Prostate gland (tissue), 2 donors: Measurements from ENCODE around the gene IFNB1. TPM values are rescaled to one million over a fixed set of nuclear protein-coding genes. Genes with fewer than 3 reads are reported as not detected.
A peak's percentile ranks its signal among the peaks of the same experiment; 100 is the strongest.

Source experiments
- DNase-seq: peaks from one replicate; pipeline ENCODE4 v3.0.0-alpha.2; 2019; ENCODE audit warnings: low spot score
- H3K27ac ChIP-seq, 2 donors: fragments of 200-600 bp; sonication (generic); 2 replicates each; pipeline ENCODE4 v1.5.1; 2017 to 2019
- H3K27me3 ChIP-seq: fragments of 200-600 bp; sonication (generic); replicated peaks from 2 replicates; pipeline ENCODE4 v1.5.1; 2019; ENCODE audit not compliant: insufficient read depth
- H3K36me3 ChIP-seq, 2 donors: fragments of 200-600 bp; sonication (generic); 1 replicate in 1 of 2; 2 replicates in 1 of 2; pipeline versions ENCODE4 v1.5.1 to v1.8.1; 2017 to 2019
- H3K4me1 ChIP-seq: fragments of 200-600 bp; sonication (generic); replicated peaks from 2 replicates; pipeline ENCODE4 v1.5.1; 2019
- H3K4me3 ChIP-seq, 2 donors: fragments of 200-600 bp; sonication (generic); 2 replicates each; pipeline ENCODE4 v1.5.1; 2017 to 2019
- H3K9me3 ChIP-seq: fragments of 200-600 bp; sonication (generic); 2 replicates; pipeline ENCODE4 v1.5.1; 2017
- POLR2A ChIP-seq: fragments of 450-650 bp; IDR thresholded peaks from one replicate; pipeline ENCODE4 v1.6.1; 2016; ENCODE audit warnings: antibody characterized with exemption, mild to moderate bottlenecking
- POLR2AphosphoS5 ChIP-seq: sonication (generic); formaldehyde crosslinking; IDR thresholded peaks from one replicate; pipeline ENCODE4 v1.6.1; 2017; ENCODE audit warnings: antibody characterized with exemption
- WGBS: methylation state at CpG from one replicate; pipeline ENCODE4 v1.1.5; 2018; 5-methylcytosine and 5-hydroxymethylcytosine counted together
- intact Hi-C: fragments of 100-400 bp; cut with DNase I; formaldehyde crosslinking; loops from one replicate; pipeline ENCODE4 v1.14.2; 2022
- total RNA-seq, 2 donors: library from RNA; depleted of rRNA; stranded (reverse); fragments of >200 nt; gene quantifications; one replicate each; pipeline ENCODE4 v1.1.0, GENCODE V29; 2016
- TF ChIP-seq, protein P1 (sequence below), 4 experiments: fragments of 200-600 bp in 2 of 4; fragments of 450-650 bp in 2 of 4; sonication (generic) in 2 of 4; IDR thresholded peaks; 1 replicate in 3 of 4; 2 replicates in 1 of 4; pipeline ENCODE4 v1.5.1; 2016 to 2019; ENCODE audit warnings: antibody characterized with exemption in 4 of 4, mild to moderate bottlenecking in 2 of 4, moderate library complexity in 2 of 4

The IFNB1 gene
- total RNA-seq, 2 donors from 2014 or later: not detected

DNA sequence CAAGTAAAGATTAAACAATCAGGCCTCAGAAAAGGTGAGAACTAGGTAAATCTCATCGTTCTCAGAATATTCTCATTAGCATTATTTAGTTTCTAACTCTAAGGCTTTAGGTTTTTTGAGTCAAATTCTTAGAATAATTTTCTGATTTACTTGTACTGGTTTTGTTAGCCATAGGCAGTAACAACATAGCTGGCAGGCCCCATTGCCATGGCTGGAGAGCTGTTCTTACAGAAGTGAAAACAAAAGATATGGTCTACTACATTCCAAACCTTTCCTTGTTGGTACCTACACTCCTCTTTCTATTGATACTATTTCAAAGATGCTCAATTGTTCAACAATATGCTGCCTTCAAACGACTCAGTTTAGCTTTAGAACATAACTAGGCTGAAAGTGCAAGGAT is 36.6 kb upstream of the IFNB1 start:
- no peak overlapping the region for H3K27ac ChIP-seq
- H3K27me3 ChIP-seq: no peaks in the 10 kb centered on the region
- no peaks in the 10 kb centered on the region for H3K9me3 ChIP-seq
- no peaks in the 10 kb centered on the region for H3K36me3 ChIP-seq
- intact Hi-C loops: loop anchor here (5.0 to 10.0 kb wide), 3 partner anchors 172 to 760 kb away; no protein-coding TSS in a partner anchor
- H3K4me3 ChIP-seq: no peak overlapping the region
- no peaks in the 10 kb centered on the region for H3K4me1 ChIP-seq
- WGBS: 82% methylated on average over 2 of the region's 2 CpGs
- DNase-seq: no peak
- TF ChIP-seq POLR2A: no peak
- TF ChIP-seq, protein P1, sequence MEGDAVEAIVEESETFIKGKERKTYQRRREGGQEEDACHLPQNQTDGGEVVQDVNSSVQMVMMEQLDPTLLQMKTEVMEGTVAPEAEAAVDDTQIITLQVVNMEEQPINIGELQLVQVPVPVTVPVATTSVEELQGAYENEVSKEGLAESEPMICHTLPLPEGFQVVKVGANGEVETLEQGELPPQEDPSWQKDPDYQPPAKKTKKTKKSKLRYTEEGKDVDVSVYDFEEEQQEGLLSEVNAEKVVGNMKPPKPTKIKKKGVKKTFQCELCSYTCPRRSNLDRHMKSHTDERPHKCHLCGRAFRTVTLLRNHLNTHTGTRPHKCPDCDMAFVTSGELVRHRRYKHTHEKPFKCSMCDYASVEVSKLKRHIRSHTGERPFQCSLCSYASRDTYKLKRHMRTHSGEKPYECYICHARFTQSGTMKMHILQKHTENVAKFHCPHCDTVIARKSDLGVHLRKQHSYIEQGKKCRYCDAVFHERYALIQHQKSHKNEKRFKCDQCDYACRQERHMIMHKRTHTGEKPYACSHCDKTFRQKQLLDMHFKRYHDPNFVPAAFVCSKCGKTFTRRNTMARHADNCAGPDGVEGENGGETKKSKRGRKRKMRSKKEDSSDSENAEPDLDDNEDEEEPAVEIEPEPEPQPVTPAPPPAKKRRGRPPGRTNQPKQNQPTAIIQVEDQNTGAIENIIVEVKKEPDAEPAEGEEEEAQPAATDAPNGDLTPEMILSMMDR (IDR thresholded peaks at IDR 0.05): no peak
- no peak for TF ChIP-seq POLR2AphosphoS5

DNA sequence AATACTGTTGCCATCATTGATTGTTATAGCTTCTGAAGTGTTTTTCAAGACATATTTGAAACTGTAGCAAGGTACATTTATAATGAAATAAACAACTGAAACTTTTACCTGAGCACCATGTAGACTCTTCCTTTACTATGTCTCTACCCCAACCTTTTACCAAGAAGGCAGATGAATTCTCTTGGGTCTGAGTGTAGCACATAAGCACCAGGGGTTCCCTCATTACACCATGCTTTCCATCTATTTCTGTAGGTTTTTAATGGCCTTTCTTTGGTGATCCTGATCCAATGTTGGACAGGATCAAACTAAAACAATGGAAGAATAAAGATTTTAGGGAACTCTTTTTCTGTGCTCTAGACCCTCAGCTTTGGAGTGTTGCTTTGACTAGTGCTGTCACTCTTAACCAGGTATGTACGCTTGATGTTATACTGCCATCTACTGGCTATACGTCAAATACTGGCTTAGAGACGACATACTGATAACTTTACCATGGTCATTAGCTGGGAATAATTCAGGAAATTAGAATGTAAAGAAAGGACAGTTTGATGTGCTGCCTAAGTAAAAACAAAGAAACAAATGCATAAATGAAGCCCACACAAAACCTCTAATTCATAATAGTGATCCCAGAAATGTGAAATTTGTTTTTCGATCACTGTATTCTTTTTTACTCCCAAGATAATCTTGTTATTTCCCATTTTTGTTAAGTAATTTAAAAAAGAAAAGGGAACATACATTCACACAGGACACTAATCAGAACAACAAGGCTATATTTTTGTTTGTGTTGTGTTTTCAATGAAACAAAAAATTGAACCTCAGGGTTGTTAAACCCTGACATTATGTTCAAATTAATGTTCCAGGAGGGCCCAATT is 33.2 kb upstream of the IFNB1 start:
- Histone ChIP-seq H3K27me3 (no peaks in the 10 kb centered on the region), H3K4me1 (no peaks in the 10 kb centered on the region), H3K27ac (no peak overlapping the region), H3K4me3 (no peak overlapping the region), H3K36me3 (no peaks in the 10 kb centered on the region), H3K9me3 (no peaks in the 10 kb centered on the region)
- peak; percentile 25 for DNase-seq
- TF ChIP-seq POLR2AphosphoS5: no peak
- no peak for TF ChIP-seq POLR2A
- TF ChIP-seq, protein P1 (IDR thresholded peaks at IDR 0.05): peak; percentile 57 to 79 (median 74)
- WGBS: 25% methylated on average over 4 of the region's 4 CpGs
- intact Hi-C loops: loop anchor here (2.0 to 10.0 kb wide), 4 partner anchors 169 to 1184 kb away; no protein-coding TSS in a partner anchor

DNA sequence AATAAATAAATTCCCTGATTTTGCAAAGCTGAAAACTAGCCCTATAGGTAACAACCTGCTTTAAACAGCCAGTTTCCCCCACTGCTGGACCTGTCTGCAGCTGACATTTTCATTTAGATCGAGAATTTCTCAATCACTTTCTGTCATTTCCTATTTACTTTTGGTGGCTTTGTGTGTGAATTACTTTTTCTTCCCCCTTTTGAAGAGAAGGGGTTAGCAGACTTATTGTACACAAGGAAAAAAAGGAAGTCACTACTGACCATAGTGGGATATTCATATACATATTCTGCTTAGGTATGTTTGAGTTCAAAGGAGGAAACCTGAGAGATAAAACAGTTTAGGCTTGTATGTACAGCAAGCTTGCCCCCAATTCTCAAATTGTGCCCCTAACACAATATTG is 27.0 kb upstream of the IFNB1 start:
- 68% methylated on average over 1 of the region's 1 CpG for WGBS
- intact Hi-C loops: no loop called here
- TF ChIP-seq POLR2A: no peak
- TF ChIP-seq, protein P1 (IDR thresholded peaks at IDR 0.05): no peak

DNA sequence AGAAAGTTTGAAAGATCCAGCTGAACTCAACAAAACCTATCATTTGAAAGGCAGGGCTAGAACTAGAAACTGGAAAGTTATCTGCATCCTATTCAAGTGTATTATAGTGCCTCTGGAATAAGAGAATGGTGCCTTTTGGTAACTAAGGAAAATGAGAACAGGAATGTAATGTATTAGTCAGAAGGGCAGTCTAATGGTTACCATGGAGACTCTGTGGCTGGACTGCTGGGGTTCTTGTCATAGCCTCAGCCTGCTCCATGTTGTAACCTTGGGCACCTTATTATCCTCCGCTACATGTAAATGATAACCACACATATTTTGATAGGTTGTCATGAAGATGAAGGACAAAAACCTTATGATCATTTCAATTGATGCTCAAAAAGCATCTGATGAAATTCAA is 24.6 kb upstream of the IFNB1 start:
- intact Hi-C loops: no loop called here
- WGBS: 97% methylated on average over 1 of the region's 1 CpG
- Histone ChIP-seq H3K4me1 (no peaks in the 10 kb centered on the region), H3K9me3 (no peaks in the 10 kb centered on the region), H3K36me3 (no peaks in the 10 kb centered on the region), H3K27me3 (no peaks in the 10 kb centered on the region), H3K4me3 (no peak overlapping the region), H3K27ac (no peak overlapping the region)
- no peak for DNase-seq
- TF ChIP-seq, protein P1 (IDR thresholded peaks at IDR 0.05): no peak
- TF ChIP-seq POLR2AphosphoS5 (no peak), POLR2A (no peak)

More for the DNA sequence above, 27.0 kb upstream of the IFNB1 start:
- DNase-seq: no peak
- Histone ChIP-seq H3K36me3 (no peaks in the 10 kb centered on the region), H3K27me3 (no peaks in the 10 kb centered on the region), H3K27ac (no peak overlapping the region), H3K9me3 (no peaks in the 10 kb centered on the region), H3K4me1 (no peaks in the 10 kb centered on the region), H3K4me3 (no peak overlapping the region)

DNA sequence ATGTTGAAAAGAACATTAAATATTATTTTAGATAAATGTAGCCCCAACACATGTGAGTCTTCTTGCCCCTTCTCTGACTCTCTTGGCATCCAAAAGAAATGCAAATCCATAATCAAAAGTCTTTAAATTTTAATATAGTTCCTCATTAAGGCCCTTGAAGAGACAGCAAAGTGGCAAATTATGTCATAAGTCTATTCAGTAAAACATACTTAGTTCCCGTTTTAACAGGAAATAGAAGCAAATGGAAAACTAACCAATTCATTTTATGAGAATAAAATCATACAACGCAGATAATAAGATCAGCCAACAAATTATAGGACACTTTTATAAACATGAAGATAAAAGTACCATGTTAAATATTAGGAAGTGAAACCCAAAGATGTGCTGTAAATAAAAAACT is 20.1 kb upstream of the IFNB1 start:
- Histone ChIP-seq H3K36me3 (no peaks in the 10 kb centered on the region), H3K4me1 (no peaks in the 10 kb centered on the region), H3K27me3 (no peaks in the 10 kb centered on the region), H3K4me3 (no peak overlapping the region), H3K9me3 (no peaks in the 10 kb centered on the region), H3K27ac (no peak overlapping the region)
- TF ChIP-seq POLR2AphosphoS5 (no peak), POLR2A (no peak)
- TF ChIP-seq, protein P1 (IDR thresholded peaks at IDR 0.05): no peak
- no peak for DNase-seq
- intact Hi-C loops: loop anchor here (10.0 kb wide), 2 partner anchors 113 to 473 kb away; partner anchors contain the start of gene MLLT3
- WGBS: 73% methylated on average over 2 of the region's 2 CpGs
